Mammary epithelial cell (primary cell): ENCODE measurements around the gene RSPO3.

Experiments used
- CTCF ChIP-seq, 2 donors: IDR thresholded peaks in 1 of 2; conservative IDR thresholded peaks in 1 of 2; 2 replicates each; pipeline ENCODE4 v1.5.1; 2011 to 2012; ENCODE audit warnings: inconsistent platforms in 2 of 2, low read length in 2 of 2, mild to moderate bottlenecking in 2 of 2, control low read depth in 1 of 2, low read depth in 1 of 2; ENCODE audit not compliant: insufficient read depth in 1 of 2; ENCODE audit errors: extremely low read depth in 1 of 2
- EZH2 ChIP-seq: IDR thresholded peaks from 2 replicates; pipeline ENCODE4 v1.6.1; 2012; ENCODE audit warnings: low read length, inconsistent platforms, borderline replicate concordance

- TF ChIP-seq EZH2 = no peak
- TF ChIP-seq CTCF (conservative IDR thresholded peaks at IDR 0.05 in 1 of 2, IDR thresholded peaks at IDR 0.05 in 1 of 2; ENCODE audit: extremely low read depth in 1 of 2, insufficient read depth in 1 of 2, low read depth in 1 of 2, low read length in 2 of 2) = no peak
These were observed 45.2 kb upstream of the RSPO3 start for GRCh38 chr6:127073222-127073621.
